Ascending aorta (tissue), 2 donors: Measurements from ENCODE around the gene EPGN. TPM values are rescaled to one million over a fixed set of nuclear protein-coding genes. Genes with fewer than 3 reads are reported as not detected.

ENCODE experiments used
- DNase-seq, 2 donors: peaks; one replicate each; pipeline ENCODE4 v3.0.0-alpha.2; 2019; ENCODE audit warnings: low spot score in 2 of 2
- H3K27ac ChIP-seq, 2 donors: fragments of 200-600 bp; sonication (generic); one replicate each; pipeline ENCODE4 v1.5.1; 2016 to 2017; ENCODE audit warnings: mild to moderate bottlenecking in 1 of 2
- H3K27me3 ChIP-seq: fragments of 200-600 bp; sonication (generic); one replicate; pipeline ENCODE4 v1.5.1; 2017
- H3K36me3 ChIP-seq, 2 donors: fragments of 200-600 bp; sonication (generic); one replicate each; pipeline ENCODE4 v1.5.1; 2016
- H3K4me1 ChIP-seq, 2 donors: fragments of 200-600 bp; sonication (generic); one replicate each; pipeline ENCODE4 v1.5.1; 2016 to 2017; ENCODE audit warnings: mild to moderate bottlenecking in 1 of 2
- H3K4me3 ChIP-seq, 2 donors: fragments of 200-600 bp; sonication (generic); one replicate each; pipeline ENCODE4 v1.5.1; 2016 to 2017; ENCODE audit warnings: mild to moderate bottlenecking in 1 of 2
- H3K9me3 ChIP-seq, 2 donors: fragments of 200-600 bp; sonication (generic); one replicate each; pipeline ENCODE4 v1.5.1; 2016
- intact Hi-C: fragments of 100-400 bp; cut with DNase I; formaldehyde crosslinking; loops from one replicate; pipeline ENCODE4 v1.15.1; 2023
- total RNA-seq: library from RNA; depleted of rRNA; stranded (reverse); fragments of >200 nt; gene quantifications from one replicate; pipeline ENCODE4 v1.1.0, GENCODE V29; 2016
- TF ChIP-seq, protein P1 (sequence below), 3 experiments: fragments of 200-600 bp in 2 of 3; fragments of 450-650 bp in 1 of 3; sonication (generic) in 2 of 3; IDR thresholded peaks; one replicate each; pipeline ENCODE4 v1.5.1; 2016 to 2019; ENCODE audit warnings: antibody characterized with exemption in 3 of 3, mild to moderate bottlenecking in 1 of 3, moderate library complexity in 1 of 3

Gene EPGN
- total RNA-seq, 1 donor from 2014 or later: not detected

GRCh38 chr4:74284053-74284452 is 24.2 kb upstream of the EPGN start:
- Histone ChIP-seq H3K27ac (no peak overlapping the region), H3K4me1 (no peaks in the 10 kb centered on the region), H3K9me3 (no peaks in the 10 kb centered on the region), H3K27me3 (no peaks in the 10 kb centered on the region), H3K36me3 (no peaks in the 10 kb centered on the region), H3K4me3 (no peak overlapping the region)
- intact Hi-C loops: no loop called here
- TF ChIP-seq, protein P1, sequence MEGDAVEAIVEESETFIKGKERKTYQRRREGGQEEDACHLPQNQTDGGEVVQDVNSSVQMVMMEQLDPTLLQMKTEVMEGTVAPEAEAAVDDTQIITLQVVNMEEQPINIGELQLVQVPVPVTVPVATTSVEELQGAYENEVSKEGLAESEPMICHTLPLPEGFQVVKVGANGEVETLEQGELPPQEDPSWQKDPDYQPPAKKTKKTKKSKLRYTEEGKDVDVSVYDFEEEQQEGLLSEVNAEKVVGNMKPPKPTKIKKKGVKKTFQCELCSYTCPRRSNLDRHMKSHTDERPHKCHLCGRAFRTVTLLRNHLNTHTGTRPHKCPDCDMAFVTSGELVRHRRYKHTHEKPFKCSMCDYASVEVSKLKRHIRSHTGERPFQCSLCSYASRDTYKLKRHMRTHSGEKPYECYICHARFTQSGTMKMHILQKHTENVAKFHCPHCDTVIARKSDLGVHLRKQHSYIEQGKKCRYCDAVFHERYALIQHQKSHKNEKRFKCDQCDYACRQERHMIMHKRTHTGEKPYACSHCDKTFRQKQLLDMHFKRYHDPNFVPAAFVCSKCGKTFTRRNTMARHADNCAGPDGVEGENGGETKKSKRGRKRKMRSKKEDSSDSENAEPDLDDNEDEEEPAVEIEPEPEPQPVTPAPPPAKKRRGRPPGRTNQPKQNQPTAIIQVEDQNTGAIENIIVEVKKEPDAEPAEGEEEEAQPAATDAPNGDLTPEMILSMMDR (IDR thresholded peaks at IDR 0.05): no peak
- DNase-seq: no peak

DNA sequence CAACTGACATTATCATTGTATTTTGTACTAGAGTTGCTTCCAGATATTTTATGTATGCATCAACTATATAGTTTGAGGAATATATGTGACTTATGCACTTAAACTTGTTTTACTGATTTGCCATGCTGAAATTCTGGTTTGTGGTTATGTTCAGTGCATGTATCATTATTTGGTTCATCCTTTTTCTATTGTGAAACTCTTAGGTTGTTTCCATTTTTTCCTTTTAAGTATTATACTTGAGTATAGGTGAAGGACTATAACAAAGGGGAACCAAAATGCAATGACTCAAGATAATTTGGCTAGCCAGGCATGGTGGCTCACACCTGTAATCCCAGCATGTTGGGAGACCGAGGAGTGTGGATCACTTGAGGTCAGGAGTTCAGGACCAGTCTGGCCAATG is 21.1 kb upstream of the EPGN start:
- Histone ChIP-seq H3K27ac (no peak overlapping the region), H3K4me3 (no peak overlapping the region), H3K9me3 (no peaks in the 10 kb centered on the region), H3K36me3 (no peaks in the 10 kb centered on the region), H3K4me1 (no peaks in the 10 kb centered on the region), H3K27me3 (no peaks in the 10 kb centered on the region)
- no peak for DNase-seq
- TF ChIP-seq, protein P1 (IDR thresholded peaks at IDR 0.05): no peak
- intact Hi-C loops: no loop called here

DNA sequence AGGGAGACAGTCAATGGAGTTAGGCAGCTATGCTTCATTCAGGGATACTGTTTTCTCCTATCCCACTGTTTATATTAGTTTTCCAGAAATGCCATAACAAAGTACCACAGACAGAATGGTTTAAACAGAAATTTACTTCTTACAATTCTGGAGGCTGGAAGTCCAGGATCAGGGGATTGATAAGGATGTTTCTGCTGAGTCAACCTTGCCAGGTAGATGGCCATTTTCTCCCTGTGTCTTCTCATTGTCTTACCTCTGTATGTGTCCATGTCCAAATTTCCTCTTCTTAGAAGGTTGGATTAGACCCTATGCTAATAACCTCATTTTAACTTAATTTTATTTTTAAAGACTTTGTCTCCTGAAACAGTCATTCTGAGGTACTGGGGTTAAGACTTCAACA is 20.5 kb upstream of the EPGN start:
- no peaks in the 10 kb centered on the region for H3K4me1 ChIP-seq
- DNase-seq: no peak
- H3K9me3 ChIP-seq: no peaks in the 10 kb centered on the region
- no peak overlapping the region for H3K4me3 ChIP-seq
- H3K27me3 ChIP-seq: no peaks in the 10 kb centered on the region
- intact Hi-C loops: no loop called here
- no peak overlapping the region for H3K27ac ChIP-seq
- no peaks in the 10 kb centered on the region for H3K36me3 ChIP-seq
- TF ChIP-seq, protein P1 (IDR thresholded peaks at IDR 0.05): no peak

- TF ChIP-seq, protein P1 (IDR thresholded peaks at IDR 0.05): no peak
- no peaks in the 10 kb centered on the region for H3K4me1 ChIP-seq
- intact Hi-C loops: no loop called here
Measured at GRCh38 chr4:74291471-74291870, 16.8 kb upstream of the EPGN start.

DNA sequence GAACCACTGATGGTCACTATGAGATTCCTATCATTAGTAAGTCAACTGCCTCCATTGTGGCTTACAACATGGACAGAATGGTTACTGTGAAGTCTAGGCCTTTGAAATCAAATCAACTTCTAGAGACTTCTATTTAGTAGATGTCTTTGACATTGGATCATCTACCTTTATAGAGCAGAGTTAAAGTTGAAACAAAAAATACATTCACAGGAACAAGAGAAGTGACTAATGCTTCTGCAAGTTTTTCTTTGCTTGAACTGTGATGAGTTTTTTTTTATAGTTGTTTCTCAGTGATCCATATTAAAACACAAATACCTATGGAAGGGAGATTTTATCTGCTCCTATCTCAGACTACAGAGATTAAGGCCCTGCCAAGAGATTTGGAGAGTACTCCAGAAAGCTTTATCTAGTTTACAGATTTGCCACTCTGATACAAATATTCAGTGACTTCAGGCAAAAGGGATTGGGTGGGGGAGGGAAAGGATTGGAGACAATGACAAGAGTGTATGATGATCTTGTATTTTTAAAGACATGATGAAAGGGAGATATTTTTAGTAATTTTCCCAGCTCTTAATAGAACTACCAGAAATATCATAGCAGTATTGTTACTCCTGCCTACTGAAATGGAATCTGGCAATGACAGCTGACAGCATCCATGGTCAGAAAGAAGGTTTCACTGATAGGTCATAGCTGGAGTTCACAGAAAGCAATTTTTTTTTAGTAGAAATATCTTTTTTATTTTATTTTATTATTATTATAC is 16.0 kb upstream of the EPGN start:
- Histone ChIP-seq H3K4me3 (no peak overlapping the region), H3K4me1 (no peaks in the 10 kb centered on the region), H3K27ac (no peak overlapping the region), H3K27me3 (no peaks in the 10 kb centered on the region), H3K36me3 (no peaks in the 10 kb centered on the region), H3K9me3 (no peaks in the 10 kb centered on the region)
- intact Hi-C loops: no loop called here
- no peak for DNase-seq
- TF ChIP-seq, protein P1 (IDR thresholded peaks at IDR 0.05): no peak

More at GRCh38 chr4:74291471-74291870, 16.8 kb upstream of the EPGN start:
- no peak overlapping the region for H3K4me3 ChIP-seq
- no peaks in the 10 kb centered on the region for H3K27me3 ChIP-seq
- no peak overlapping the region for H3K27ac ChIP-seq
- H3K36me3 ChIP-seq: no peaks in the 10 kb centered on the region
- no peaks in the 10 kb centered on the region for H3K9me3 ChIP-seq
- DNase-seq: no peak
